ENCODE data around the gene PROS1.
"Not testable (repeated sequence)": the region's sequence is repeated elsewhere in the genome, so short reads cannot be mapped to it uniquely, and the experiment has no call there.

The PROS1 gene

DNA sequence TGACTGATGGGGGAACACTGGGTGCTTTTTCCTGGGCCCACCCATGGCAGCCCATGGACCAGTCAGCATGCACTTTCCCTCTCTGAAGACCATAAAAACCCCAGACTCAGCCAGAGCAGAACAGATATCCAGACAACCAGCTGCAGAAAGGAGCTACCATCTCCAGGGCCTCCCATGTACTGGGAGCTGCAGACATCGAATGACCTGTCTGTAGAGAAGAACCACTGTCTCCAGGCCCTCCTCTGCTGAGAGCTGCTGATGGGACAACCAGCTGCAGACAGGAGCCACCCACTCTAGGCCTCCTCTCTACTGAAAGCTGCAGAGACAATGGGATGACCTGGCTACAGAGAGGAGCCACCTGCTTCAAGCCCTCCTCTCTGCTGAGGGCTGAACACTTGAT, 66.6 kb downstream of the PROS1 start:
- DNase-seq (ENCODE audit: extremely low spot score), result no peak
- ChIA-PET POLR2A (no interaction called here), CTCF (no interaction called here)
- TF ChIP-seq, protein P1, sequence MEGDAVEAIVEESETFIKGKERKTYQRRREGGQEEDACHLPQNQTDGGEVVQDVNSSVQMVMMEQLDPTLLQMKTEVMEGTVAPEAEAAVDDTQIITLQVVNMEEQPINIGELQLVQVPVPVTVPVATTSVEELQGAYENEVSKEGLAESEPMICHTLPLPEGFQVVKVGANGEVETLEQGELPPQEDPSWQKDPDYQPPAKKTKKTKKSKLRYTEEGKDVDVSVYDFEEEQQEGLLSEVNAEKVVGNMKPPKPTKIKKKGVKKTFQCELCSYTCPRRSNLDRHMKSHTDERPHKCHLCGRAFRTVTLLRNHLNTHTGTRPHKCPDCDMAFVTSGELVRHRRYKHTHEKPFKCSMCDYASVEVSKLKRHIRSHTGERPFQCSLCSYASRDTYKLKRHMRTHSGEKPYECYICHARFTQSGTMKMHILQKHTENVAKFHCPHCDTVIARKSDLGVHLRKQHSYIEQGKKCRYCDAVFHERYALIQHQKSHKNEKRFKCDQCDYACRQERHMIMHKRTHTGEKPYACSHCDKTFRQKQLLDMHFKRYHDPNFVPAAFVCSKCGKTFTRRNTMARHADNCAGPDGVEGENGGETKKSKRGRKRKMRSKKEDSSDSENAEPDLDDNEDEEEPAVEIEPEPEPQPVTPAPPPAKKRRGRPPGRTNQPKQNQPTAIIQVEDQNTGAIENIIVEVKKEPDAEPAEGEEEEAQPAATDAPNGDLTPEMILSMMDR (IDR thresholded peaks at IDR 0.05; ENCODE audit: control extremely low read depth, extremely low read depth, low read depth, missing control alignments), result no peak

- TF ChIP-seq, protein P1 (IDR thresholded peaks at IDR 0.05; ENCODE audit: control extremely low read depth, extremely low read depth, low read depth, missing control alignments), result no peak
- CTCF ChIA-PET, result interaction anchor here (1.0 kb wide), 1 partner anchor 22 kb away, joined by 3 read pairs; no protein-coding TSS in a partner anchor
- POLR2A ChIA-PET, result no interaction called here
- peak; percentile 2 for DNase-seq (ENCODE audit: extremely low spot score)
These were observed 67.5 kb downstream of the PROS1 start for GRCh38 chr3:93906245-93906644.

- DNase-seq (ENCODE audit: extremely low spot score), result no peak
- ChIA-PET POLR2A (no interaction called here), CTCF (no interaction called here)
- TF ChIP-seq, protein P1 (IDR thresholded peaks at IDR 0.05; ENCODE audit: control extremely low read depth, extremely low read depth, low read depth, missing control alignments), result no peak
These were observed 69.1 kb downstream of the PROS1 start for GRCh38 chr3:93904568-93904967.

- POLR2A ChIA-PET; CTCF ChIA-PET; DNase-seq (ENCODE audit: extremely low spot score): not testable (repeated sequence)
These were observed 95.3 kb downstream of the PROS1 start for GRCh38 chr3:93878250-93879017.

DNA sequence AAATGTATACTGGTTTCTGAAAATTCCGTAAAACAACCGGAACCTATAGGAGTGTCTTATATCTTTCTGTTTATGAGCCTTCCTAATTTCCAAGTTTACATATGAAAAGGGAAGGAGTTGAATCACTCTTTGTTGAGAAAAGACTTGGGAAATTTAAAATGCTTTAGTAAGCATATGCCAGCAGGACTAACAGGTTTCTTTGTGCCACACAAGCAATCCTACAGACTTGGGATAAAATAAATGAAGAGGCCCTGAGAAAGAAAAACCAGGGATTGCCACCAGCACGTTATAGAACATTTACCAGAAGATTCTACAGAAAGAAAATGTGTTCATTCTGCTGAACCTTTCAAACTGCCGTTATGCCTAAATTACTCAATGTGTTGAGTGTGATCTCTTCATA, 96.3 kb downstream of the PROS1 start:
- POLR2A ChIA-PET; DNase-seq (ENCODE audit: extremely low spot score); CTCF ChIA-PET: not testable (repeated sequence)

GRCh38 chr3:93873412-93873811, 100.3 kb downstream of the PROS1 start:
- DNase-seq (ENCODE audit: extremely low spot score); CTCF ChIA-PET; POLR2A ChIA-PET: not testable (repeated sequence)

DNA sequence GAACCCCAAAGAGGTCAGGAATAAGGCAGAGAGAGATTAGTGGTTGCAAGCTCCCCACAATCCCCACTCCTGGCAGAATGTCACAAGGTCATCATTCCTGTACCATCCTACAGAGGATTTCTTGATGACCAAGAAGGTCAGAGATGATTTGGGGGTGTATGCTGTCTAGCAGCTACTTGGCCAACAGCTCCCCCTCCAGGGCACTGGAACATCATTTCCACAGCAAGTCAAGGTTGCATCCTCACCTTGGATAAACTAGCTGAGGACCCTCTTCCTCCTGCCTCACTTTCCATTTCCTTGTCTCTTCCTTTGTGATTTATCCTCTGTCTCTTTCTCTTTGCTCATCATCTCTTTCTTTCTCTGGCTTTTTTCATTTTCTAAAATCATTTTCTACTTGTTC, 106.3 kb downstream of the PROS1 start:
- ChIA-PET POLR2A (no interaction called here), CTCF (interaction anchor here (1.3 kb wide), 1 partner anchor 14 kb away, joined by 3 read pairs; no protein-coding TSS in a partner anchor)
- TF ChIP-seq, protein P1 (IDR thresholded peaks at IDR 0.05; ENCODE audit: control extremely low read depth, extremely low read depth, low read depth, missing control alignments), result no peak
- no peak for DNase-seq (ENCODE audit: extremely low spot score)

GRCh38 chr3:93861017-93861416, 112.7 kb downstream of the PROS1 start:
- DNase-seq (ENCODE audit: extremely low spot score), result no peak
- ChIA-PET CTCF (no interaction called here), POLR2A (no interaction called here)
- TF ChIP-seq, protein P1 (IDR thresholded peaks at IDR 0.05; ENCODE audit: control extremely low read depth, extremely low read depth, low read depth, missing control alignments), result no peak
